Kasumi-1 (cell line): Measurements from ENCODE around the gene MC3R.

Experiments used
- DNase-seq, 2 experiments: peaks; one replicate each; lab custom pipeline; 2025; lab: John Stamatoyannopoulos, UW

Gene MC3R

GRCh38 chr20:56247954-56248782, at the start of gene MC3R:
Gene MC3R (plus strand): TSS chr20:56248732. CDS start chr20:56248844, 112 bp downstream.
- peak; percentile 31 to 66 for DNase-seq

GRCh38 chr20:56200456-56200855, 48.1 kb upstream of the MC3R start:
- peak; percentile 23 to 29 for DNase-seq

GRCh38 chr20:56202493-56203077, 45.9 kb upstream of the MC3R start:
- peak; percentile 43 to 55 for DNase-seq

GRCh38 chr20:56204206-56204605, 44.3 kb upstream of the MC3R start:
- DNase-seq: no peak

GRCh38 chr20:56205346-56205745, 43.2 kb upstream of the MC3R start:
- no peak for DNase-seq

- no peak for DNase-seq
These were observed 40.9 kb upstream of the MC3R start for GRCh38 chr20:56207656-56208055.

GRCh38 chr20:56208121-56208520, 40.4 kb upstream of the MC3R start:
- DNase-seq: no peak

GRCh38 chr20:56211051-56211450, 37.5 kb upstream of the MC3R start:
- DNase-seq: no peak

- peak; percentile 32 to 56 for DNase-seq
These were observed 36.4 kb upstream of the MC3R start for GRCh38 chr20:56212091-56212490.

GRCh38 chr20:56213321-56213720, 35.2 kb upstream of the MC3R start:
- no peak for DNase-seq

- DNase-seq: peak in 1 of 2 experiments; percentile 0
These were observed 33.4 kb upstream of the MC3R start for GRCh38 chr20:56215115-56215514.

- DNase-seq: no peak
These were observed 30.7 kb upstream of the MC3R start for GRCh38 chr20:56217829-56218228.

GRCh38 chr20:56221186-56221585, 27.3 kb upstream of the MC3R start:
- peak in 1 of 2 experiments; percentile 9 for DNase-seq

- DNase-seq: no peak
These were observed 26.3 kb upstream of the MC3R start for GRCh38 chr20:56222201-56222600.

GRCh38 chr20:56222945-56223344, 25.6 kb upstream of the MC3R start:
- DNase-seq: no peak

- no peak for DNase-seq
These were observed 25.2 kb upstream of the MC3R start for GRCh38 chr20:56223352-56223751.

- no peak for DNase-seq
These were observed 20.5 kb upstream of the MC3R start for GRCh38 chr20:56228021-56228420.

- DNase-seq: no peak
These were observed 18.7 kb upstream of the MC3R start for GRCh38 chr20:56229812-56230211.

- no peak for DNase-seq
These were observed 14.4 kb upstream of the MC3R start for GRCh38 chr20:56234110-56234509.

- no peak for DNase-seq
These were observed 11.2 kb upstream of the MC3R start for GRCh38 chr20:56237335-56237734.

GRCh38 chr20:56244259-56244658, 4.3 kb upstream of the MC3R start:
- DNase-seq: no peak

- peak; percentile 13 for DNase-seq
These were observed 2.8 kb upstream of the MC3R start for GRCh38 chr20:56245761-56246160.

GRCh38 chr20:56249244-56249955, 868 bp downstream of the MC3R start:
- DNase-seq: peak; percentile 13 to 23
